ENCODE measurements around the gene CTIF. TPM values are rescaled to one million over a fixed set of nuclear protein-coding genes. Genes with fewer than 3 reads are reported as not detected.

CTIF gene
- total and polyA plus RNA-seq, 12 donors: 44.5 to 74.1 (median 58.9) TPM

GRCh38 chr18:48781988-48782363 is 243.1 kb downstream of the CTIF start:
- intact Hi-C loops (cut with DNase I): loop anchor here in 6 of 10 donors (1.0 to 10.0 kb wide), 11 partner anchors 16 to 395 kb away; no protein-coding TSS in a partner anchor
- no peak for TF ChIP-seq CTCF (IDR thresholded peaks at IDR 0.05)
- H3K36me3 ChIP-seq: peaks cover 0 to 16% (median 0%) of the 10 kb centered on the region in 9 donors
- 36 to 58% methylated on average over 2 of the region's 2 CpGs for WGBS, 2 donors
- H3K9me3 ChIP-seq: no peaks in the 10 kb centered on the region
- peak overlapping the region; percentile 88 to 99 (median 92) for H3K27ac ChIP-seq
- ATAC-seq: peak in 3 of 8 donors; percentile 1 to 7 (median 2)
- no peak for DNase-seq
- peak overlapping the region in 5 of 10 donors; percentile 1 to 29 (median 24) for H3K4me3 ChIP-seq
- H3K27me3 ChIP-seq: no peaks in the 10 kb centered on the region
- H3K4me1 ChIP-seq: peaks cover 43 to 97% (median 74%) of the 10 kb centered on the region in 9 donors

- 41 to 57% methylated on average over 11 of the region's 11 CpGs for WGBS, 2 donors
- no peak for TF ChIP-seq CTCF (IDR thresholded peaks at IDR 0.05)
- Histone ChIP-seq H3K4me1 (peaks cover 41 to 97% (median 74%) of the 10 kb centered on the region in 9 donors), H3K27me3 (no peaks in the 10 kb centered on the region), H3K27ac (peak overlapping the region; percentile 88 to 99 (median 92)), H3K36me3 (peaks cover 0 to 16% (median 0%) of the 10 kb centered on the region in 9 donors), H3K4me3 (peak overlapping the region in 1 of 10 donors; percentile 16), H3K9me3 (no peaks in the 10 kb centered on the region)
- ATAC-seq (peak; percentile 9 to 66 (median 50)), DNase-seq (peak; percentile 69 to 75)
- intact Hi-C loops (cut with DNase I): loop anchor here in 5 of 10 donors (5.0 to 10.0 kb wide), 7 partner anchors 60 to 395 kb away; no protein-coding TSS in a partner anchor
These were observed 243.6 kb downstream of the CTIF start for GRCh38 chr18:48782381-48782861.

- Histone ChIP-seq H3K9me3 (no peaks in the 10 kb centered on the region), H3K4me1 (peaks cover 35 to 97% (median 77%) of the 10 kb centered on the region in 9 donors), H3K4me3 (no peak overlapping the region), H3K36me3 (peaks cover 0 to 16% (median 0%) of the 10 kb centered on the region in 9 donors), H3K27me3 (no peaks in the 10 kb centered on the region), H3K27ac (peak overlapping the region in 5 of 10 donors; percentile 80 to 99 (median 95))
- intact Hi-C loops (cut with DNase I): loop anchor here in 5 of 10 donors (5.0 to 10.0 kb wide), 7 partner anchors 58 to 393 kb away; no protein-coding TSS in a partner anchor
- 89 to 93% methylated on average over 24 of the region's 24 CpGs for WGBS, 2 donors
- TF ChIP-seq CTCF (IDR thresholded peaks at IDR 0.05): no peak
- no peak for ATAC-seq
- DNase-seq: no peak
These were observed 245.0 kb downstream of the CTIF start for GRCh38 chr18:48783616-48784520.

GRCh38 chr18:48784656-48785055 is 245.8 kb downstream of the CTIF start:
- peak overlapping the region in 2 of 10 donors; percentile 48 to 80 for H3K27ac ChIP-seq
- 77 to 82% methylated on average over 5 of the region's 5 CpGs for WGBS, 2 donors
- TF ChIP-seq CTCF (IDR thresholded peaks at IDR 0.05): no peak
- intact Hi-C loops (cut with DNase I): loop anchor here in 5 of 10 donors (5.0 to 10.0 kb wide), 8 partner anchors 58 to 393 kb away; no protein-coding TSS in a partner anchor
- peaks cover 32 to 97% (median 75%) of the 10 kb centered on the region in 9 donors for H3K4me1 ChIP-seq
- H3K36me3 ChIP-seq: peaks cover 0 to 16% (median 0%) of the 10 kb centered on the region in 9 donors
- H3K4me3 ChIP-seq: no peak overlapping the region
- no peaks in the 10 kb centered on the region for H3K9me3 ChIP-seq
- DNase-seq (no peak), ATAC-seq (no peak)
- no peaks in the 10 kb centered on the region for H3K27me3 ChIP-seq

Measured in heart right ventricle (tissue), 16 donors.